ENCODE data around the gene JUND.

Gene JUND

DNA sequence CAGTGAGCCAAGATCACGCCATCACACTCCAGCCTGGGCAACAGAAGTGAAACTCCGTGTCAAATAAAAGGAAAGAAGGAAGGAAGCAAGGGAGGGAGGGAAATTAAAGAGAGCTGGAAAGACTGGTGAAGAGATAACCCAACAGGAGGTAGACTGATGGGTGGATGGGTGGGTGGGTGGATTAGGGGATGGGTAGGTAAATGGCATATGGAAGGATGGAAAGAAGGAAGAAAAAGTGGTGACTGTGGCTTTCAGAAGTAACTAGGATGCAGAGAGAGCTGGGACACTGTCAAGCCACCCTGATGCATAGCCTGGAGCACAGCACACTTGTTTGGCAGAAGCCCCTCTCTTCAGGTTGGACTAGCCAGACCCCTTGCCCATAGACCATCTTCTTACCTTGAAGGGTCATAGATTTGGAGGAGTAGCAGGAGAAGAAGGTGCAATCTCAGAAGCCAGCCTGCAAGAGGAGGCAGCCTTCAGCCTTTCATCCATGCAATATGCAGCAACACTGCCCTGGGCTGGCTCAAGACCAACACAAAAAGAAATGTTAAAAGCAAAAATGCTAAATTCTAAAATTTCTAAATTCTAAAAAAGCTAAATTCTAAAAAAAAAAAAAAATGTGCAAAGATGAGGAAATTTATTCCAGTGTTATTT is 12.2 kb downstream of the JUND start:
- no peak for DNase-seq (ENCODE audit: low read depth in 2 of 2)

DNA sequence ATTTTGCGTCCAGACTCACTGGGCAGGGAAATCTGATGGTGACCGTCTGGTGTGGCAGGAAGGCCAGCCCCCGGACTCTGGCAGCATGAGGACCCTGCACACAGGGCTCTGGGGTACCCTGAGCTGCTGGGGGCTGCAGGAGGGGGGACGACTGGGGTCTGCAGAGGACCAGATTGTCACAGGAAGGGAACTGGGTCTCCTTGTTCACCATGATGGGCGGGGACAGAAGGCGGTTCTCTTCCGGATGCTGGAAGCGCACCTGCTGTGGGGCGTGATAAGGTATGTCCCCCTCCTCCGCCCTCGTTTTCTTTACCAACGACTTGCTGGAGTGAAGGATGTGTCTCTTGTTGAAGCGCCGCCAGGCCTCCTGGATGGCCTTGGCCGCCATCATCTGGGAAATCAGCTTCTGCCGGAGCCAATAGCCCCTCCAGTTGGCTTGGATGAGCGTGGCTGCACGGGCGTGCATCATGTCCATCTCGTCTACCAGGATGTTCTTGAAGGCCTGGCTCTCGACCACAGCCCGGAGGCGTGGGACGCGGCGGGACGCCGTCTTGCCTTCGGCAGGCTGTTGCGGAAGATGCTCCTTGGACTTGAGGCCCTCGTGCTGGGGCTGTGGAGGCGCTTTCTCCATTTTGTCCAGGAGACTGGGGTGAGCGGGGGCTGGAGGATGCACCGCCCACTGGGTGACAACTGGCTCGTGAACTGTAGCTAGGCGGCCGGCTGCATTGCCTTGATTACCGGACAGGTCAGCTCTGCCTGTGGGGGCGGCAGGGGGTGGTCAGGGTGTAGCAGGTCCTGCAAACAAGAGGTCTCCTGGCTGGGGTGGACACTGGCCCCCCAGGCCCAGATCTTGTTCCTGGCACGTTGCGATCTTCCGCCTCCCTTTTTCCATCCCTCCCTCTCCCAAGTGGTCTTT is 14.4 kb downstream of the JUND start:
- no peak for DNase-seq (ENCODE audit: low read depth in 2 of 2)

GRCh38 chr19:18265582-18265981 is 15.8 kb downstream of the JUND start:
- DNase-seq (ENCODE audit: low read depth in 2 of 2): no peak

DNA sequence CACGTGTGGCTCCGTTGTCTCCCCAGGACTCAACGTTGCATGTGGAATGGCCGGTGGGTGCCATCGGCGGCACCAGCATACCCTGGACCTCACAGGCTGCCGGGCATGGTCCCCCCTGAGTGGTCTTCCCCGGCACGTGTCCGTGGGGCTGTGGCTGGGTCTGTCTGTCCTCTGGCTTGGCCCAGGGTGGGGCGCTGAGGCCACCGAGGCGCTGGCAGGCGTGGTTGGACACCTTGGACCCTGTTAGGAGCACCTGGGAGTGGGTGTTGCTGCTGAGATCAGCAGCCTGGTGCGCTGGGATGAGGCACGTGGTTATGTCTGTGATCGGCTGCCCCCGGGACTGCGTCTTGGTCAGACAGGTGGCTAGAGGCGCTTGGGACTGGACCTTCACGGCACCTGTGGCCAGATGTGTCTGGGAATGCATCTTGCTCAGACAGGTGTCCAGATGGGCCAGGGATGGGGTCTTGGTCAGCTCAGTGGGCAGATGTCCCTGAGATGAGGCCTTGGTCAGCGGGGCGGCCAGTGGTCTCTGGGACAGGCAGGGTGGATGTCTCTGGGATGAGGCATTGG is 16.4 kb downstream of the JUND start:
- DNase-seq (ENCODE audit: low read depth in 2 of 2): no peak

DNA sequence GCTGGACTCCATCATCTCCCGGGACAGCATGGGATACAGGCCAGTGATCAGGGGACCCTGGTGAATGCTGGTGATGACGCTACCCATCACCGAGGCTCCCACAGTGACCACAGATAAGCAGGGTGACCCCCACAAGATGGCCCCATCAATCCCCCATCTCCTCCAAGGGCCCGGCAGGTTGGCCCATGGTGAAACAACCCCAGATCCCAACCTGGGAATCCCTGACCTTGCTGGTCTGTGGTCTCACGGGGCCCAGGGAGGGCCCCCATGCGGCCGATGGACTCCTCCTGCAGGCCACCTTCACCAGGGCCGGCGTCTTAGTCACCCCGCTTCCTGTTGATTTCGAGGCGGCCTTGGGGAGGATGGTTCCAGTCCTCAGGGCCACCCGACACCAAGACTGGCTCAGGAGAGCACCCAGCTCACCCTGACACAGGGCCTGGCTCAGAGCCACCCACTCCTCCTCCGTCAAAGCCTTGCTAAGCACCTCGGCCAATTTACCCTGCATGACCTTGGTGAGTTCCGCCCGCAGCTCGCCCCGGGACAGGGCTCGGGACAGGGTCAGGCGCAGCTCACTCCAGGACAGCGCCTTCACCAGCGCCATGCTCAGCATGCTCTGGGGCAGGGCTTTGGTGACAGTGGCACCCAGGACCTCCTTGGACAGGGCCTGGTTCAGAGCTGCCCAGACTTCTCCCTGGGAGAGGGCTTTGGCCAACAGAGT is 17.1 kb downstream of the JUND start:
- no peak for DNase-seq (ENCODE audit: low read depth in 2 of 2)

DNA sequence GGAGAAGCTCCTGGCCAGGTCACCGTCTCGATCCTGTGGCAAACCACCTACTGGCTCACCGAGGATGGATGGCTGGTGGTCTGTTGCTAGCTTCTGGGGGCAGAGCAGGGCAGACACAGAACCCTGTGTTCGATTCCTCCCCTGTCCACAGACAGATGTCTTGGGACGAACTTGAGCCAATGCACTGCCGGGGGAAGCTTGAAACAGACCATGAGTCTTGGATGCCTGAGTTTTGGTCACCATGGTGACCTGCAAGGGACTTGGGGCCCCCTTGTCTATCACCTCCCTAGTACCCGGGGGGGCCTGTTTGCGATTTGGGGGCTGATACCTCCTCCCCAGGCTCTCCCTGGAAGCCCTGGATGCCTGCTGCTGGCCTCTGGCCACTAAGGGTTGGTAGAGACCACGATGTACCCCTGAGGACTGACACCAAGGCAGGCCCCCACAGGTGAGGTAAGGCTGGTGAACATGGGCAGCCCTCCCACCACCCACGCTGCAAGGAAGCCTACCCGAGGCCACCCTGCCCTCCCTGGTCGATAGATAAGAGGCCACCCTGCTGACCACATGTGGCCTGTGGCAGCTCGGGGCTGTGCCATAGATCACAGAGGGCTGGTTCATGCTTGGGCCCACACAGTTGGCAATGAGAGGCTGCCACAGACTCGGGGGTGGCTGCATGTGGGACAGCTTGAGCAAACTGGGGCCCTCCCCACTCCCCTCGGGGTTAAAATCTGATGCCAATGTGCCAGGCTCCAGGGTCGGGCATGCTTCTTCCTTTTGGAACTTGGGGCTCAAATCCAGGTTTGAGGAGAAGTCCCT is 17.9 kb downstream of the JUND start:
- DNase-seq (ENCODE audit: low read depth in 2 of 2): no peak

DNA sequence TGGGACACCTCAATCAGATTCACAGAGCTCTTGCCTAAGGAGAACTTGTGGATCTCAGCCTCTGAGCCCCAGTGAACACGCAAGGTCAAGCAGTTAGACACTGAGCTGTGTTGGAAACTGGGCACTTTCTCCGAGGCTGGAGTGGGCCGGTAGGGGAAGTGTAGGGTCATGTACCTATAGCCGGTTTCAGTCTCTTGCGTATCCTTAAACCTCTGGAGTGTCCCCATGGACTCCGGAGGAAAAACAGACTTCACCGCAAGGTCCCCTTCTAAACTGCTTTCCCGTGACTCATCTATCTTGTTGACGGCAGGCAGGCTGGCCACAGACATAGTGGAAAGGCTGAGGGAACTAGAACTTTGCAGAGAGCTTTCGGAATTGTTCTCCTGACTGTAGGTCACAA is 18.5 kb downstream of the JUND start:
- no peak for DNase-seq (ENCODE audit: low read depth in 2 of 2)

DNA sequence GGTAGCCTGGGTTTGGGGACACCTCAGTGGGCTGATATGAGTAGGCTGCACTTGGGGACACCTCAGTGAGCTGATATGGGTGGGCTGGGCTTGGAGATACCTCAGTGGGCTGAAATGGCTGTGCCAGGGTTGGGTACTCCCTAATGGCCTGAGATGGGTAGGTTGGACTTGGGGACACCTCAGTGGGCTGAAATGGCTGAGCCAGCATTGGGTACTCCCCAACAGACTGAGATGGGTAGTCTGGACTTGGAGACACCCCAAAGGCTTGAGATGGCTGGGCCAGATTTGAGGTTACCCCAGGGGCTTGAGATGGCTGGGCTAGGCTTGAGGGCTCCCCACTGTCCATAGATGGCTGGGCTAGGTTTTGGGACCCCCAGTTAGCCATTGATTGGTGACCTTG is 19.3 kb downstream of the JUND start:
- DNase-seq (ENCODE audit: low read depth in 2 of 2): no peak

DNA sequence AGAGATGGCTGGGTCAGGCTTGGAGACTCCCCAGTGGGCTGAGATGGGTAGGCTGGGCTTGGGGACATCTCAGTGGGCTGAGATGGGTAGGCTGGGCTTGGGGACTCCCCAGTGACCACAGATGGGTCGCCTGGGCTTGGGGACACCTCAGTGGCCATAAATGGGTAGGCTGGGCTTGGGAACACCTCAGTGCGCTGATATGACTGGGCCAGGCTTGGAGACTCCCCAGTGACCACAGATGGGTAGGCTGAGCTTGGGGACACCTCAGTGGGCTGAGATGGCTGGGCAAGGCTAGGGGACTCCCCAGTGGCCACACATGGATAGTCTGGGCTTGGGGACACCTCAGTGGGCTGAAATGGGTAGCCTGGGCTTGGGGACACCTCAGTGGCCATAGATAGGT is 19.9 kb downstream of the JUND start:
- DNase-seq (ENCODE audit: low read depth in 2 of 2): no peak

GRCh38 chr19:18259893-18260292 is 21.5 kb downstream of the JUND start:
- DNase-seq (ENCODE audit: low read depth in 2 of 2): no peak

GRCh38 chr19:18257503-18258470 is 23.6 kb downstream of the JUND start:
- no peak for DNase-seq (ENCODE audit: low read depth in 2 of 2)

- DNase-seq (ENCODE audit: low read depth in 2 of 2): no peak
Measured at GRCh38 chr19:18254546-18255503, 26.6 kb downstream of the JUND start.

DNA sequence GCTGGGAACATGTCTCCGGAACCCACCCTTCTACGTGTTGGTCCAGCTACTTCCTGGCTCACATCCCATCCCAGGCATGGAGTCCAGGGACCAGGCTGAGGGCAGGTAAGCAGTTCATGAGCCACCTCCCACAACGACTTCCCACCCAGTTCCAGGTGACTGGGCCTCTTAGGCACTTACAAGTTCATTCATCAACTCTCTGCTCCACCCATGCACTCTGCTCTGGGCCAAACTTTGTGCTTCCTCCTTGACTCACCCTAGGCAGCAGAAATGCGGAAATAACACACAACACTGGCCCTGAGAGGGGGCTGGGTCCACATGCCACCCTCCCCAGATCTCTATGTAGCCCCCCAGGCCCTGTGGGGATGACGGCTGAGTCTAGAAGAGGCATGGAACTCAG is 27.7 kb downstream of the JUND start:
- no peak for DNase-seq (ENCODE audit: low read depth in 2 of 2)

- DNase-seq (ENCODE audit: low read depth in 2 of 2): no peak
Measured at GRCh38 chr19:18253130-18253529, 28.3 kb downstream of the JUND start.

DNA sequence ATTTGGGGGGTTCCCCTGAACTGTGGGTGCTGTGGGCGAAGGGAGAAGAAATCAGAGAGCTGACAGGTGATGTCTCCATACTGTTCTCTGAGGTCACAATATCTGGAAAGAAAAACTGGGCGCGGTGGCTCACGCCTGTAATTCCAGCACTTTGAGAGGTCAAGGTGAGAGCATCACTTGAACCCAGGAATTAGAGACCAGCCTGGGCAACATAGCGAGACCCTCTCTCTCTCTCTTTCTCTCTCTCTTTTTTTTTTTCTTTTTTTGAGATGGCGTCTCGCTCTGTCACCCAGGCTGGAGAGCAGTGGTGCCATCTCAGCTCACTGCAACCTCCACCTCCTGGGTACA is 29.1 kb downstream of the JUND start:
- DNase-seq (ENCODE audit: low read depth in 2 of 2): no peak

GRCh38 chr19:18251587-18252369 is 29.6 kb downstream of the JUND start:
- peak; percentile 66 to 69 for DNase-seq (ENCODE audit: low read depth in 2 of 2)

DNA sequence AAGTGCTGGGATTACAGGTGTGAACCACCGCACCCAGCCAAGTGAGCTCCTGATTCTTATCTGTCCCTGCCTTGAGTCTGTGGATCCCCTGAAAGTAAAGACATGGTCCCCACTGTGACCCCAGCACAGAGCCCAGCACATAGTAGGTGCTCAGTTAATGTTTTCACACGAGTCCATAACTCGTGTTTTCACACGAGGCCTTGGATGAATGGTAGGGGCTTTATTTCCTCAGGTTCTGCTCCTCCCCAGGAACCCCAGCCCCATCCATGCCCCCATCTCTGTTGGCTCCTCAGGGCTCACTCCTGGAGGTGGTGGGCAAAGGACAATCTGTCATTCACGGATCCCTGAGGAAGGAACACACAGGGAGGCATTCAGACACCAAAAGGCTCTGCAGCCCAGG is 31.6 kb downstream of the JUND start:
- no peak for DNase-seq (ENCODE audit: low read depth in 2 of 2)

DNA sequence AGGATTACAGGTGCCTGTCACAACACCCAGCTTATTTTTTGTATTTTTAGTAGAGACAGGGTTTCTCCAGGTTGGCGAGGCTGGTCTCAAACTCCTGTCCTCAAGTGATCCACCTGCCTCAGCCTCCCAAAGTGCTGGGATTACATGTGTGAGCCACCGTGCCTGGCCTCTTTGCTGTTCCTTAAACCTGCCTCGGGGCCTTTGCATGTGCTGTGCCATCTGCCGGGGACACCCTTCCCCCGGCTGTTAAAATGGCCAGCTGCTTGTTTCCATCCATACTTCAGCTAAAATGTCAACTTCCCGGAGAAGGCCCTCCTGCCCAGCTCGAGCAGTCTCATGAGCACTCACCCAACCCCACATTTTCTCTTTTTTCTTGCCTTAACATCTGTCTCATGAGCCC is 36.1 kb downstream of the JUND start:
- no peak for DNase-seq (ENCODE audit: low read depth in 2 of 2)
